NCI-H526 treated with DMSO at 0.1 percent for 48 hours (cell line): ENCODE data around the gene RORB.

ENCODE experiments used
- DNase-seq: peaks from one replicate; lab custom pipeline; 2025; lab: John Stamatoyannopoulos, UW

Gene RORB

GRCh38 chr9:74598874-74599273, 101.7 kb downstream of the RORB start:
- no peak for DNase-seq

DNA sequence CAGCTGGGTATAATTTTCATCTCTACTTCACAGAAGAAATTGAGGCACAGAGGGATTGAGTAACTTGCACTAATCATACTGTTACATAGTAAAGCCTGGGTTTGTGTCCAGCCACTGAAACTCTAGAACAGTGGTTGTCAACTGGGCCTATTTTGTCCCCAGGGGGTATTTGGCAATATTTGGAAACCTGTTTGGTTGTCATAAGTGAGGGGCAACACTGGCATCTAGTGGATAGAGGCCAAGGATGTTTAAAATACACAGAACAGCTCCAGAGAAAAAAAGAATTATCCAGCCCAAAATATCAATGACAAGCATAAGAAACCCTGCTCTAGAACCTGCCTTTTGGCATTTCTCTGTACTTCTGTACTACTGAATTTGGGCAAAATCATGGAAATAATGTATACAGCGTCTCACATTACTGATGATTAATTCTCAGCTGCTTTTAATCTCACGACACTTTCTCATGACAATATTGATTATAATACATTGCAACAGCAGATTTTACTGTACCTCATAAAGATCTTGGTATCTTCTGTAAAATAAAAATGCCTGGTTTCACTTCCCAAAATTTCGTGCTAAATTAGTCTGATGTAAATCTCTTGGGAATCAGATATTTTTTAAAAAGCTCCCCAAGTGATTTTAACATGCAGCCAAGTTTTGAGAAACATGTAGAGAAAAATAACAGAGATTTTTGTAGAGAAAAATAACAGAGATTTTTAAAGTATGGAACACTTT, 112.7 kb downstream of the RORB start:
- DNase-seq = no peak

DNA sequence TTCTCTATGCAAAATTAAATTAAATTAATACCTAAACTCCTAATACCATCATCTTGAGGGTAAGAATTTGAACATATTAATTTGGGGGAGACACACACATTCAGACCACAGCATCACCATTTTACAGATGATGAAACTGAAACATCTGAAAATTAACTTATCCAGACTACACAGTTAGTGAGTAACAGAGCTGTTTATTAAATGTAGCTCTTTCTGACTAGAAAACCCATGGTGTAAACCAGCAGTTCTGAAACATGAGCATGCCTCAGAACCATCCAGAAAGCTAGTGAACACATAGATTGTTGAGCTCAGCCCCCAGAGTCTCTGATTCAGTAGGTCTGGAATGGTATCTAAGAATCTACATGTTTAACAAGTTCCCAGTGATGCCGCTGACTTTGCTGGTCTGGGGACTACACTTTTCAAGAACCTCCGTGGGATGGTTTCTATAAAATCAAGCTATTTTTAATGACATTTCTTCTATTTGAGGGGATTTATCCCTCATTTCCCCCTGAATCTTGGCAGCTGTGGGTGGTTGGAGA, 113.5 kb downstream of the RORB start:
- no peak for DNase-seq

DNA sequence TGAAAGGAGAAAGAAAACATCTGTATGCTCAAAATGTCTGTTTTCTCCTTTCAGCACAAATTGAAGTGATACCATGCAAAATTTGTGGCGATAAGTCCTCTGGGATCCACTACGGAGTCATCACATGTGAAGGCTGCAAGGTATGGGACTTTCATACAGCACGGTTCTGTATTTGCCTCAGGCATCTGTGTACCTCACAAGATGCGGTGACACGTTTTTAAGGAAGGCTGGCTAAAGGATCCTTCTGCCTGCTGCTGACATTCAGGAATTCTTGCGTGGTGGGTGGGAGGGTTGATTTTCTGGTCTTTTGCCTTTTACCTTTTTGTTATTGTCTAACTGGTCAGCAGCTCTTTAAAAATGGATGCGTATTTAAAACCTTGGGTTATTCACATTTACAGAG, 133.1 kb downstream of the RORB start:
- no peak for DNase-seq

GRCh38 chr9:74639112-74639511, 142.0 kb downstream of the RORB start:
- DNase-seq = no peak

GRCh38 chr9:74642376-74642775, 145.2 kb downstream of the RORB start:
- no peak for DNase-seq

DNA sequence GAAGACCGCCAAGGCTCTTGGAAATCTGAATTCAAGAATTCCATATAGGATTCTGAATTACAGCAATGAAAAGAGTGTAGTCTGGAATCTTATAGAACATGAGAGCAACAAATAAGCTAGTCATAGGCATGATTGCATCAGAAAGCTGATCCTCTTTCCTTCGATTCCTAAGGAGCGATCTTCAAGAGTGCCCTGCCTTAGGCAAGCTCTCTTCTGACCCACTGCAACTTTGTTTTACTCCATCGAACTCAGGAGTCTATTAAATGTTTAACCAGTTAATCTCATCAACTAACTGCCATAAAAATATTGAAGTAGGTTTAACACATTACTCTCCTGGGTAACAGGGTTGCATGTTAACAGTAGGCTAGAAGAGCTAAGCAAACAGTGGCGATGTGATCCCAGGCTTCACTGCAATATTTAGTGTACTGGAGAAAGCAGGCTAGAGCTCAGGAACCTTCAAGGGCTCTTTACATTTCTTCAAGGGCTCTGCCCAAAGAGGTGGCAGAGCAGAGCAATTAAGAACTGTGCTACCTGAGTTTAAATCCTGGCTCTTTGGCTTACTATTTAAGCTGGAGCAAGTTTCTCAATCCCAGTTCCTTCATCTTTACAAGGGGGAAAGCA, 146.3 kb downstream of the RORB start:
- DNase-seq = no peak

GRCh38 chr9:74644023-74644422, 146.9 kb downstream of the RORB start:
- DNase-seq = no peak

GRCh38 chr9:74645007-74645639, 148.0 kb downstream of the RORB start:
- DNase-seq = peak; percentile 3

- DNase-seq = no peak
Measured at GRCh38 chr9:74653410-74654080, 156.4 kb downstream of the RORB start.

DNA sequence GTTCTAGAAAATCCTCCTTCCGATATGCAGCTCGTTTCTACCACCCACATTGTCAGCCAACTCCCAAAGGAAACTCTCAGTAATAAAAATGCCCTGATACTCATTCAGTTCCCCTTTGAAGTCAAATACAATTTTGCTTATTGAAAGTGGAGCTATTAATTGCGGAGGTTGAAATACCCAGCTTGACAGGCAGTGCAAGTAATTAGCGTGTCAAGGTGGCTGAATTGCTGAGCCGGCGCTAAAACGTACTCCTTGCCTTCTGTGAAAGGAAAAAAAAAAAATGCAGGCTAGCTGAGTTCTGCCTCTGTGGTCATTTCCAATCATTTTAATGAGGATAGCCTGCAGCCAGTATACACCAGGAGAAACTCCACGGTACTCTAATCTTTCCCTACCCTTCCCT, 165.5 kb downstream of the RORB start:
- DNase-seq = no peak

DNA sequence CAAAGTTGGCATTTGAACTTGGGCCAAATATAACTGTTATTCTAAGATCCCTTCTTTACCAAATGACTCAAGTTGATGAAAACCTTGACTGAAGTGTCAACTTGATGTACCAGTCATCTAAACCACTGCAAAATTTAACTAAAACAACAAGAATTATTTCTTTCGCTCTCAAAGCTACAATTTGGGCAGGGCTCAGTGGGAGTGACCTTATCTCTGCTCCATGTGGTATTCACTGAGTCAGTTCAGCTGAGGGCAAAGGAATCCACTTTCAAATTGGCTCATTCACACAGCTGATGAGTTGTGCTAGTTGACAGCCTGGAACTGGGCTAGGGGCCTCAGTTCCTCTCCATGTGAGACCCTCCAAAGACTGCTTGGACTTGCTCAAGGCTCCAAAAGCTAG, 166.3 kb downstream of the RORB start:
- no peak for DNase-seq

GRCh38 chr9:74666625-74667316, 169.6 kb downstream of the RORB start:
- no peak for DNase-seq

DNA sequence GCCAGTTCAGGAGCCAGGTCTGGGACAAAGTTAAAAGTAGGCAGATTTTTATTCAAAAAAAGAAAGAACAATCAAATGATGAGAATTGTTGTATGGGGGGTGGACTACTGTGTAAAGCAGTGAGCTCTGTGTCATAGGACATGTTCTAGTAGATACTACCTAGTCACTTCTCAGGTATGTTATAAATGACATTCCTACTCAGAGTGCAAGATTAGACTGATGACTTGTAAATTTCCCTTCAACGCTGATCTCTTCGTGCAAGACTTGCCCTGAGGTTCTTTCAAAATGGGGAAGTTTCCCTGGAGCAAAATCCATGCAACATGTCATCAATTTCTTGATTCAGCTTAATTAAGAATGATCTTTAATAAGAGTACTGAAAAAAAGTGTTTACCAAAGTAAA, 175.1 kb downstream of the RORB start:
- no peak for DNase-seq

DNA sequence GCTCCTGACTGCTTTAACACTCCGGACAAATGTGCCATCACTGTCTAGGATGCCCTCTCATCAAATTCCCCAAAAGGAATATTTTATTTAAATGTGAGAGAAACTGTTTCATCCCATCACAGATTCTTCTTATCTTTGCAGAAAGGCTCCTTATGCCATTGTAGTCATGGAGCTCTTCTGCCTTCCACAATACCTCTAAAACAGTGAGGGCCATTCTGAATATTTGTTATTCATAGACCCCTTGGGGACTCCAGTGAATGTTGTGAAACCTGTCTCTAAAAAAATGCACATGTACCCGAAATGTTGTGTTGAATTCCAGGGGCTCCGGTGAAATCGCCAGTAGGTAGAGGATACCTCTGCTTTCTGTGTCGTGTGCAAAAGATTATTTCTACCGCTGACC, 176.9 kb downstream of the RORB start:
- no peak for DNase-seq

GRCh38 chr9:74681906-74682305, 184.8 kb downstream of the RORB start:
- DNase-seq = no peak

DNA sequence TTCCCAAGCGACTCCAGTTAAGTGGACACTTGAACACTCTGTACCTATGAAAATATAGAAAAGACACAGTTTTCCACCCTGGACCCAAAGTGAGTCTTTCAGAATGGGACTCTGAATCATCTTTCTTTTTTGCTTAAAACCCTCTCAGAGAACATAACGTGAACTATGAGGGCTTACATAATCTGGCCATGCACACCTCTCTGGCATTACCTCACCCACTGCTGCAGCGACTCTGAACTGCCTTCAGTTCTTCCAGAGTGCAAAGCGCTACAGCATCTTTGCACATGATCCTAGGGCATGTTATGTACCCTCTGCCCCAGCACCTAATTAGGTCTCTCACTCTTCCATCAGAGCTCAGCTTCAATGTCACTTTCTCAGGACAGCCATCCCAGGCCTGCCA, 186.2 kb downstream of the RORB start:
- no peak for DNase-seq

DNA sequence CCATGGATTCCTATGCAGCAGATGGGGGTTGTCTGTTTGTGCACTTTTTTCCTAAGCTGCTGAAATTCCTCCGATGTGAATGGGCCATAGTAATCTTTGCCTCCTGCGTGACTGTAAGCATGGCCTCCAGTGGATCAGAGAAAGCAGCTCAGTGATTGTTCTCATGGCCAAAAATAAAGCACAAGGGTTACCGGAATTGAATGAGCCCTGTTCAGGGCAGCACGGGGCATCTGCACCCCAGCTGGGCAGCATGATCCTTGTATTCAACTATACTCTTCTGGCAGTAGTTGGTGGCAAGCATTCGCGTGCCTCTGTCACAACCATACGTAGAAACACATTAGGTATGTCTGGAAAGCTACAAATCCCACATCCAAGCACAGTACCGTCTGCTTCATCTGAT, 193.9 kb downstream of the RORB start:
- no peak for DNase-seq

DNA sequence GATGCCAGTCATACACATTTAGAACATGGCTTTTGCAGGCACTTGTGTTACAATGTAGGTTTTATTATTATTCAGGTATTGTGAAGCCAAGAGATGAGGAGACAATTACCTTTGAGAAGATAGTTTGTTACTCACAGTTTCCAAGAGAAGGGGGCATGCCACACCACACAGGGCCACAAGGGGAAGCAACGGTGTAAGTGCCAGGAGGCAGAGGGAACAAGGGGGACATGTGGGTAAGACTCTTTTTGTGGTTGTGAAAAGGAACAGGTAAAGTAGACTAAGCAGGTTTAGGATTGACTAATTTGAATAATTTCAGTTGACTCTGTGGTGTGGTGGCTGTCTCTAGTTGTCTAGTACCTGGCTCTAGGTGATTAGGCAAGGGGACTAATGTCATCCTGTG, 199.4 kb downstream of the RORB start:
- no peak for DNase-seq

- no peak for DNase-seq
Measured at GRCh38 chr9:74697535-74697934, 200.4 kb downstream of the RORB start.

GRCh38 chr9:74711341-74711740, 214.2 kb downstream of the RORB start:
- DNase-seq = no peak

DNA sequence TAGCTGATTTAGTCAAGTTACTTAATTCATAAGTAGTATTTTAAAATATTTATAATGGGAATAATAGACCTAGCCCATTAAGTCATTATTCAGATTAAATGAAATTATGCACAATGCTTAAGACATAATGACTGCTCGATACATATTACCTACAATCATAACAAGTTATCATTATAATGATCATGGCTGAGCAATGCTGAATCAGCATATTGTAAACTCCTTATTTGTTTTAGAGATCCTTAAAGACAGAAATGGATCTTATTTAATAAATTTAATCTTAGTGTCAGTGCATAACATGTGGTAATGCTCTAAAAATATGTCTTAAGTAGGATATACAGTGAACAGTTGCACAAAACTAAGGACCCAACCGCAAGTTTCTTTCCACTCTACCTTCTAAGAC, 221.6 kb downstream of the RORB start:
- DNase-seq = no peak
